NCI-H1436 (cell line): ENCODE measurements around the gene SLC25A18.
"Not testable (repeated sequence)": the region's sequence is repeated elsewhere in the genome, so short reads cannot be mapped to it uniquely, and the experiment has no call there.

ENCODE experiments used
- DNase-seq: peaks from one replicate; lab custom pipeline; 2025; lab: John Stamatoyannopoulos, UW

The SLC25A18 gene

GRCh38 chr22:17562906-17563870, at the start of gene SLC25A18:
Gene SLC25A18 (plus strand): TSS chr22:17563498. CDS start chr22:17579945, 16,447 bp downstream.
- DNase-seq: no peak

- DNase-seq: no peak
Measured at GRCh38 chr22:17513612-17514011, 49.7 kb upstream of the SLC25A18 start.

- no peak for DNase-seq
Measured at GRCh38 chr22:17514084-17514483, 49.2 kb upstream of the SLC25A18 start.

- DNase-seq: no peak
Measured at GRCh38 chr22:17518406-17518805, 44.9 kb upstream of the SLC25A18 start.

- DNase-seq: not testable (repeated sequence)
Measured at GRCh38 chr22:17521971-17522370, 41.3 kb upstream of the SLC25A18 start.

GRCh38 chr22:17523925-17524324, 39.4 kb upstream of the SLC25A18 start:
- DNase-seq: no peak

- DNase-seq: no peak
Measured at GRCh38 chr22:17536269-17536668, 27.0 kb upstream of the SLC25A18 start.

- no peak for DNase-seq
Measured at GRCh38 chr22:17537155-17537554, 26.1 kb upstream of the SLC25A18 start.

- no peak for DNase-seq
Measured at GRCh38 chr22:17540481-17540880, 22.8 kb upstream of the SLC25A18 start.

GRCh38 chr22:17541476-17541875, 21.8 kb upstream of the SLC25A18 start:
- DNase-seq: no peak

- DNase-seq: no peak
Measured at GRCh38 chr22:17542452-17542851, 20.8 kb upstream of the SLC25A18 start.

- no peak for DNase-seq
Measured at GRCh38 chr22:17548010-17548755, 15.1 kb upstream of the SLC25A18 start.

GRCh38 chr22:17548756-17549035, 14.6 kb upstream of the SLC25A18 start:
- no peak for DNase-seq

GRCh38 chr22:17549183-17549582, 14.1 kb upstream of the SLC25A18 start:
- DNase-seq: no peak

- DNase-seq: no peak
Measured at GRCh38 chr22:17549655-17550054, 13.6 kb upstream of the SLC25A18 start.

GRCh38 chr22:17552737-17553136, 10.6 kb upstream of the SLC25A18 start:
- no peak for DNase-seq

GRCh38 chr22:17554814-17555213, 8.5 kb upstream of the SLC25A18 start:
- no peak for DNase-seq

GRCh38 chr22:17559188-17559587, 4.1 kb upstream of the SLC25A18 start:
- no peak for DNase-seq

- peak; percentile 18 for DNase-seq
Measured at GRCh38 chr22:17563936-17564391, 666 bp downstream of the SLC25A18 start.

- DNase-seq: not testable (repeated sequence)
Measured at GRCh38 chr22:17566016-17566687, 2.9 kb downstream of the SLC25A18 start.

GRCh38 chr22:17566776-17567175, 3.5 kb downstream of the SLC25A18 start:
- no peak for DNase-seq

- DNase-seq: no peak
Measured at GRCh38 chr22:17569971-17570511, 6.7 kb downstream of the SLC25A18 start.
